Erythroblast (primary cell): ENCODE results near the gene FAM3B.

ENCODE experiments used
- GATA1 ChIP-seq: IDR thresholded peaks from 2 replicates; pipeline ENCODE4 v1.6.1; 2011; ENCODE audit warnings: low read depth, mild to moderate bottlenecking, control low read depth, low read length, moderate library complexity
- POLR2A ChIP-seq: IDR thresholded peaks from 2 replicates; pipeline ENCODE4 v1.6.1; 2011; ENCODE audit warnings: mild to moderate bottlenecking, low read length

- TF ChIP-seq POLR2A, result no peak
- TF ChIP-seq GATA1, result no peak
These were observed 40.9 kb downstream of the FAM3B start for GRCh38 chr21:41357546-41357945.
